ENCODE measurements around the gene ZBTB14. TPM values are rescaled to one million over a fixed set of nuclear protein-coding genes. Genes with fewer than 3 reads are reported as not detected.

Gene ZBTB14
- total RNA-seq, 2 donors from 2014 or later = 10.7 to 11.8 TPM

DNA sequence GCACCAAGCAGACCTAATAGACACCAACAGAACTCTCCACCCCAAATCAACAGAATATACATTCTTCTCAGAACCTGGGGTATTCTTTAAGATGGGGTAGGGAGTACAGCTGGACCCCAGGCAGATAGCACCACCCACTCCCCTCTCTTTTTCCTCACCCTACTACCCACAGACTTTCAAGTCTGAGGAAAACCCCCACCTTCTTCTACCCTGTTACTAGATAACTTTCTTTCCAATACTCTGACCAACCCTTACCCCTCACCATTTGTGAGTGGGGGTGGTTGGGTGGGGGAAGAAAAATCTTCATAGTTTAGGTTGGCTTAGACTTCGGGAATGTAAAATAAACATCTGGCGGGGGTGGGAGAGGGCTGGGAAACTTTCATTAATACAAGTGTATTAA, 20.3 kb upstream of the ZBTB14 start:
- Histone ChIP-seq H3K27ac (no peak overlapping the region), H3K4me1 (no peaks in the 10 kb centered on the region), H3K9me3 (no peaks in the 10 kb centered on the region), H3K36me3 (no peaks in the 10 kb centered on the region), H3K4me3 (no peak overlapping the region), H3K27me3 (no peaks in the 10 kb centered on the region), H3K9ac (ENCODE audit: low read depth in 2 of 2, low read length in 2 of 2) (no peak overlapping the region)
- TF ChIP-seq, protein P1, sequence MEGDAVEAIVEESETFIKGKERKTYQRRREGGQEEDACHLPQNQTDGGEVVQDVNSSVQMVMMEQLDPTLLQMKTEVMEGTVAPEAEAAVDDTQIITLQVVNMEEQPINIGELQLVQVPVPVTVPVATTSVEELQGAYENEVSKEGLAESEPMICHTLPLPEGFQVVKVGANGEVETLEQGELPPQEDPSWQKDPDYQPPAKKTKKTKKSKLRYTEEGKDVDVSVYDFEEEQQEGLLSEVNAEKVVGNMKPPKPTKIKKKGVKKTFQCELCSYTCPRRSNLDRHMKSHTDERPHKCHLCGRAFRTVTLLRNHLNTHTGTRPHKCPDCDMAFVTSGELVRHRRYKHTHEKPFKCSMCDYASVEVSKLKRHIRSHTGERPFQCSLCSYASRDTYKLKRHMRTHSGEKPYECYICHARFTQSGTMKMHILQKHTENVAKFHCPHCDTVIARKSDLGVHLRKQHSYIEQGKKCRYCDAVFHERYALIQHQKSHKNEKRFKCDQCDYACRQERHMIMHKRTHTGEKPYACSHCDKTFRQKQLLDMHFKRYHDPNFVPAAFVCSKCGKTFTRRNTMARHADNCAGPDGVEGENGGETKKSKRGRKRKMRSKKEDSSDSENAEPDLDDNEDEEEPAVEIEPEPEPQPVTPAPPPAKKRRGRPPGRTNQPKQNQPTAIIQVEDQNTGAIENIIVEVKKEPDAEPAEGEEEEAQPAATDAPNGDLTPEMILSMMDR (IDR thresholded peaks at IDR 0.05) = no peak
- intact Hi-C loops (cut with DNase I) = no loop called here
- no peak for DNase-seq

DNA sequence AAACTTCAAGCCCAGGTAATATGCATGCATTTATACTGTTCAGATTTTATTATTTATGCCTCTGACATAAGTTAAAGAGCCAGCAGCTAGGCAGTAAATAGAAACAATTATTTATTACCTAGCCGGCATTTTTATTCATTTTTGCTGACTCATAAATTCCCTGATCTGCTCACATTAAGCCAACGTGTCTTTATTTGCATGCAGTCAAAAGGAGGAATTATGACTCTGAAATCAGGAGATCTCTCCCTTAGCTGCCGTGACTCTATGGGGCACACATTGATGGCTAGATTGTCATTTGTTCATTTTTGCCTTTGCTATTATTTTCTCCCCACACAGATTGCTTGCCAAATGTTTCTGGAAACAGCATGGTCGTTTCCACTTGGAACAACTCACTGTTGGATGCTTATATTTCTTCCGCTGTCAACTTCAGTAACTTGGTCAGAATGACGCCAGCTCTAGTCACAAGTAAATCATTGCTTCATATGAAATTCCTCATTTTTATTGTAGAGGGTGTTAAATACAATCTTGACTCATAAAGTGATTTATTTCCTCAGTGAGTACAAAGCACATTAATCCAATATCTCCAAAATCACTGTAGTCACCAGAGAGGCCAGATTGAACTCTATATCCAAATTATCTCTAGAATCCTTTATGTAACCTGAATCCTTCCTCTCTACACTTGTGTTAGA, 15.9 kb upstream of the ZBTB14 start:
- no peak overlapping the region for H3K4me3 ChIP-seq
- intact Hi-C loops (cut with DNase I) = no loop called here
- no peak overlapping the region for H3K27ac ChIP-seq
- H3K9me3 ChIP-seq = no peaks in the 10 kb centered on the region
- no peaks in the 10 kb centered on the region for H3K36me3 ChIP-seq
- H3K27me3 ChIP-seq = no peaks in the 10 kb centered on the region
- no peaks in the 10 kb centered on the region for H3K4me1 ChIP-seq
- TF ChIP-seq, protein P1 (IDR thresholded peaks at IDR 0.05) = no peak
- no peak overlapping the region for H3K9ac ChIP-seq (ENCODE audit: low read depth in 2 of 2, low read length in 2 of 2)
- no peak for DNase-seq

DNA sequence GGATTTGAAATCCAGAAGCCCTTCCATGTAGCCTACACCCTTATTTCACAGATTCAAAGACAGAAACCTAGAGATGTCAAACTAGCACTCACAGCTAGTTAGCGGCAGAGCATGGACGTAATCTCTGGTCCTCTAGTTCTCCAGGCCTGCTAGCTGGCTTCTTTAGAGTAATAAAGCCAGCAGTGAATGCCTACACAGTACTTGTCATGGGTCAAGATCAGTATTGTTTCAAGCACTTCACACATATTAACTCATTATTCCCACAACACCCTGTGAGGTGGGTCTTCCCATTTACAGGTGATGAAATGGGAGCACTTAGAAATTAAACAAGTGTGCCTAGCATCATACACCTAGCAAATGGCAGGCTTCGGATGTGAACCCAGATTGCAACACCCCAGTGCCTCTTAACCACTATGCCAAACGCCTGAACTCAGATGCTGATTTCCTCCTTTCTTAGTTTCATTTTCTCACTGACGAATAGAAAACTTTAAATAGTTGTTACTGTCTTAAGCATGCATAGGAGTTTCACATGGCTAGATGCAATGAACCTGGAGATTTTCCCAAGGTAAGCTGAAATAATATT, 14.5 kb upstream of the ZBTB14 start:
- Histone ChIP-seq H3K36me3 (no peaks in the 10 kb centered on the region), H3K9me3 (no peaks in the 10 kb centered on the region), H3K27ac (no peak overlapping the region), H3K9ac (ENCODE audit: low read depth in 2 of 2, low read length in 2 of 2) (no peak overlapping the region), H3K27me3 (no peaks in the 10 kb centered on the region), H3K4me3 (no peak overlapping the region), H3K4me1 (no peaks in the 10 kb centered on the region)
- no peak for DNase-seq
- intact Hi-C loops (cut with DNase I) = no loop called here
- TF ChIP-seq, protein P1 (IDR thresholded peaks at IDR 0.05) = no peak

DNA sequence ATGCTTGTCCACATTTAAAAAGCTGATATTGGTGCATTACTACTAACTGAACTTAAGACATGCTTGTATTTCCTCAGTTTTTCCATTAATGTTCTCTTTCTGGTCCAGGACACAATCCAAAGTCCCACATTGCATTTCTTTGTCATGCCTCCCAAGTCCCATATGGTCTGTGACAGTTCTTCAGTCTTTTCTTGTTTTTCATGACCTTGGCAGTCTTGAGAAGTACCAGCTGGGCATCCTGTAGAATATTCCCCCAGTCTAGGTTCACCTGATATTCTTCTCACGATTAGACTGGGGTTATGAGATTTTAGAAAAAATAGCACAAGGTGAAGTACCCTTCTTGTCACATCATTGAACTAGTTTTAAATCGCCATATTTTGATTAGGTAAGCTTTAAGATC, 10.3 kb upstream of the ZBTB14 start:
- no peaks in the 10 kb centered on the region for H3K36me3 ChIP-seq
- H3K4me3 ChIP-seq = no peak overlapping the region
- H3K9ac ChIP-seq (ENCODE audit: low read depth in 2 of 2, low read length in 2 of 2) = no peak overlapping the region
- intact Hi-C loops (cut with DNase I) = no loop called here
- no peaks in the 10 kb centered on the region for H3K4me1 ChIP-seq
- H3K27ac ChIP-seq = no peak overlapping the region
- no peaks in the 10 kb centered on the region for H3K9me3 ChIP-seq
- TF ChIP-seq, protein P1 (IDR thresholded peaks at IDR 0.05) = no peak
- H3K27me3 ChIP-seq = no peaks in the 10 kb centered on the region
- DNase-seq = no peak

DNA sequence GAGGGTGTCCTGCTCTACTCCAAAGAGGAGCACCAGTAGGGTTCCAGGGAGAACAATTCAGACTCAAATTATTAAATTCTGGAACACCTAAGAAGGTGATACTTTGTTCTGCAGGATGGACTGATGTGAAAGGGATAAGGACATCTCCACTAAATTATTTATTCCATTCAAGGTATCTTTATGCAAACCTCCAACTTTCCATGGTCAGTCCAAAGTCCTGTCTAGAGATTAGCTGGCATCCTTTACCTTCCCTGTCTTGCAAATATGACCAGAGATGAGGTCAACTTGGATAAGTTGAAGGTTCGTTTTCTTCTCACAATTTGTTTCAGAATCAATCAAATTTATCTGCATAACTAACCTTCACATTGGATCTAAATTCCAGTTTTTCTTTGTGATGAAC, 8.7 kb upstream of the ZBTB14 start:
- H3K9ac ChIP-seq (ENCODE audit: low read depth in 2 of 2, low read length in 2 of 2) = no peak overlapping the region
- no peaks in the 10 kb centered on the region for H3K4me1 ChIP-seq
- intact Hi-C loops (cut with DNase I) = no loop called here
- H3K27ac ChIP-seq = no peak overlapping the region
- H3K9me3 ChIP-seq = no peaks in the 10 kb centered on the region
- no peaks in the 10 kb centered on the region for H3K27me3 ChIP-seq
- no peak for DNase-seq
- no peaks in the 10 kb centered on the region for H3K36me3 ChIP-seq
- TF ChIP-seq, protein P1 (IDR thresholded peaks at IDR 0.05) = no peak
- no peak overlapping the region for H3K4me3 ChIP-seq

All from colonic mucosa (tissue), 4 donors.